Vagina (tissue), 2 donors: Measurements from ENCODE around the gene SORCS1. TPM values are rescaled to one million over a fixed set of nuclear protein-coding genes. Genes with fewer than 3 reads are reported as not detected.

Source experiments
- DNase-seq, 2 donors: peaks; one replicate each; pipeline ENCODE4 v3.0.0-alpha.2; 2017; ENCODE audit errors: extremely low spot score in 2 of 2
- H3K27ac ChIP-seq: fragments of 200-600 bp; sonication (generic); one replicate; pipeline ENCODE4 v1.5.1; 2019
- H3K27me3 ChIP-seq: fragments of 200-600 bp; sonication (generic); one replicate; pipeline ENCODE4 v1.5.1; 2019
- H3K36me3 ChIP-seq, 2 donors: fragments of 200-600 bp; sonication (generic); one replicate each; pipeline ENCODE4 v1.5.1; 2017 to 2019
- H3K4me1 ChIP-seq: fragments of 200-600 bp; sonication (generic); one replicate; pipeline ENCODE4 v1.5.1; 2019
- H3K4me3 ChIP-seq, 2 donors: fragments of 200-600 bp; sonication (generic); 1 replicate in 1 of 2; 2 replicates in 1 of 2; pipeline ENCODE4 v1.5.1; 2016 to 2019
- H3K9me3 ChIP-seq: fragments of 200-600 bp; sonication (generic); one replicate; pipeline ENCODE4 v1.5.1; 2019
- CTCF ChIP-seq, 3 experiments: fragments of 450-650 bp in 2 of 3; fragments of 200-600 bp in 1 of 3; sonication (generic) in 1 of 3; IDR thresholded peaks; one replicate each; pipeline ENCODE4 v1.5.1; 2017 to 2019; ENCODE audit warnings: antibody characterized with exemption in 3 of 3, mild to moderate bottlenecking in 2 of 3, moderate library complexity in 2 of 3
- POLR2A ChIP-seq, 2 donors: fragments of 450-650 bp; IDR thresholded peaks; one replicate each; pipeline ENCODE4 v1.6.1; 2017; ENCODE audit warnings: antibody characterized with exemption in 2 of 2, mild to moderate bottlenecking in 2 of 2, moderate library complexity in 2 of 2
- POLR2AphosphoS5 ChIP-seq, 2 donors: sonication (generic); formaldehyde crosslinking; IDR thresholded peaks; one replicate each; pipeline ENCODE4 v1.9.0; 2017; ENCODE audit warnings: antibody characterized with exemption in 2 of 2, mild to moderate bottlenecking in 2 of 2, low read depth in 1 of 2; ENCODE audit not compliant: insufficient read depth in 1 of 2
- intact Hi-C: fragments of 100-400 bp; cut with DNase I; formaldehyde crosslinking; loops from one replicate; pipeline ENCODE4 v1.15.1; 2023
- total RNA-seq: library from RNA; depleted of rRNA; stranded (reverse); fragments of >200 nt; gene quantifications from one replicate; pipeline ENCODE4 v1.2.3, GENCODE V29; 2016

The SORCS1 gene
- total RNA-seq, 1 donor from 2014 or later = 5.9 TPM

DNA sequence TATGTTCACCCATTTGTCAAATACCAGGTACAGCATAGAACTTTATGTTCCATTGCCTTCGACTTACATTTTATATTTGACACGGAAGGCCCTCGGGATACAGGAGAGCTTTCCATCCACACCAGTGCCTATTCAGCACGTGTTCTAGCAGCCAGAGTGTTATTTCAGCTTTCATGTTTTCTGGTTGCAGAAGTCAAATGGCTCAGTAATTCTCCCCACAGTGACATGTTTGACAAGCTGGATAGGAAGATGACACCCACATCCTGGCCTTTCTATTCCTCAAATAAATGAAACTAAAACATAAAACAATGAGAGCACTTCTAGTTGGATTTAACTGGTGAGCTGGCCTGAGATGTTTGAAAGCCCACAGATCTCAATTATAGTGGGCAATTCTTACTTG, 173.4 kb downstream of the SORCS1 start:
- intact Hi-C loops = no loop called here

DNA sequence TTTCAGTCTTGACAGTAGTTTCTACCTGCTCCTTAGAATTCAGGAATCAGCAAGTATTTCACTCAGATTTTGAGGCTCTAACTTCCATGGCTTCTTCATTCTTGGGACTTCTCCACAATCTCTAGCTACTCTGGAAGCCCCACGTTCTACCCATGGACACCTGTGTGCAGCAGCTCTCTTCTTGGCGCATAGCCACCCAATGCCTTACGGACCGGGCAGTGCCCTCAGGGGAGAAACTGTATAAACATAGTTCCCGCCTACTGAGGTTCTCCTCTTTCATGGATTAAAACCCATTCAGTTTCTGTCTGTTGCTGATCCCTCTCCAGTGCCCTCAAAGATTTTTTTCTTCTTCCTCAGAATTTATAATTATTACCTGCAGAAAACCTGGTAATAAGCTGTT, 177.1 kb downstream of the SORCS1 start:
- DNase-seq = no peak
- no peaks in the 10 kb centered on the region for H3K9me3 ChIP-seq
- no peak overlapping the region for H3K4me3 ChIP-seq
- H3K27me3 ChIP-seq = no peaks in the 10 kb centered on the region
- intact Hi-C loops = no loop called here
- no peaks in the 10 kb centered on the region for H3K4me1 ChIP-seq
- TF ChIP-seq POLR2A (IDR thresholded peaks at IDR 0.05) (no peak), CTCF (IDR thresholded peaks at IDR 0.05) (no peak), POLR2AphosphoS5 (IDR thresholded peaks at IDR 0.05; ENCODE audit: insufficient read depth in 1 of 2, low read depth in 1 of 2) (no peak)
- H3K36me3 ChIP-seq = no peaks in the 10 kb centered on the region
- H3K27ac ChIP-seq = no peak overlapping the region

More for the DNA sequence above, 173.4 kb downstream of the SORCS1 start:
- Histone ChIP-seq H3K27ac (no peak overlapping the region), H3K4me3 (no peak overlapping the region), H3K36me3 (no peaks in the 10 kb centered on the region), H3K4me1 (no peaks in the 10 kb centered on the region), H3K9me3 (no peaks in the 10 kb centered on the region), H3K27me3 (no peaks in the 10 kb centered on the region)
- DNase-seq = no peak
- TF ChIP-seq POLR2A (IDR thresholded peaks at IDR 0.05) = no peak
- TF ChIP-seq CTCF (IDR thresholded peaks at IDR 0.05) = no peak
- no peak for TF ChIP-seq POLR2AphosphoS5 (IDR thresholded peaks at IDR 0.05; ENCODE audit: insufficient read depth in 1 of 2, low read depth in 1 of 2)

DNA sequence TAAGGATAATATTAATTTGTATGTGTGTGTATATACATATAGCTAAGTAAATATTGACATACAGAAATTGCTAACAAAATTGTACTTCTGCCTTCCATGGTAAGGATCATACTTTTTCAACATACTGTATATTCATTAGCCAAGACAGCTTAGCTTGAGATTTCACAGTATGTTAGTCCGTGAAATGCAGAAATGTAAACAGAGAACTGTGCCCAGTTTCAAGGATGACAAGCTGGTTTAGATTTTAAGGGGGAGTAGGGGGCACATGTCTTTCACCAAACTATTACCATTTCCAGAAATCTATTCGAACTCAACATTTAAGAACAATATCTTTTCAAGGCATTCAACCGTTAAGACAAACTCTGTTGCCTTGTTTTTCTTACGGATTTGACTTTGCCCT, 182.2 kb downstream of the SORCS1 start:
- Histone ChIP-seq H3K4me3 (no peak overlapping the region), H3K36me3 (no peaks in the 10 kb centered on the region), H3K9me3 (no peaks in the 10 kb centered on the region), H3K4me1 (no peaks in the 10 kb centered on the region), H3K27ac (no peak overlapping the region), H3K27me3 (no peaks in the 10 kb centered on the region)
- intact Hi-C loops = no loop called here
- TF ChIP-seq POLR2AphosphoS5 (IDR thresholded peaks at IDR 0.05; ENCODE audit: insufficient read depth in 1 of 2, low read depth in 1 of 2) (no peak), CTCF (IDR thresholded peaks at IDR 0.05) (no peak), POLR2A (IDR thresholded peaks at IDR 0.05) (no peak)
- no peak for DNase-seq

GRCh38 chr10:106981452-106982075, 182.9 kb downstream of the SORCS1 start:
- H3K27ac ChIP-seq = no peak overlapping the region
- no peak for TF ChIP-seq CTCF (IDR thresholded peaks at IDR 0.05)
- TF ChIP-seq POLR2AphosphoS5 (IDR thresholded peaks at IDR 0.05; ENCODE audit: insufficient read depth in 1 of 2, low read depth in 1 of 2) = no peak
- TF ChIP-seq POLR2A (IDR thresholded peaks at IDR 0.05) = no peak
- no peaks in the 10 kb centered on the region for H3K4me1 ChIP-seq
- intact Hi-C loops = no loop called here
- H3K4me3 ChIP-seq = no peak overlapping the region
- H3K27me3 ChIP-seq = no peaks in the 10 kb centered on the region
- H3K9me3 ChIP-seq = no peaks in the 10 kb centered on the region
- no peak for DNase-seq
- no peaks in the 10 kb centered on the region for H3K36me3 ChIP-seq
